ENCODE data around the gene FAM13B.

FAM13B gene

DNA sequence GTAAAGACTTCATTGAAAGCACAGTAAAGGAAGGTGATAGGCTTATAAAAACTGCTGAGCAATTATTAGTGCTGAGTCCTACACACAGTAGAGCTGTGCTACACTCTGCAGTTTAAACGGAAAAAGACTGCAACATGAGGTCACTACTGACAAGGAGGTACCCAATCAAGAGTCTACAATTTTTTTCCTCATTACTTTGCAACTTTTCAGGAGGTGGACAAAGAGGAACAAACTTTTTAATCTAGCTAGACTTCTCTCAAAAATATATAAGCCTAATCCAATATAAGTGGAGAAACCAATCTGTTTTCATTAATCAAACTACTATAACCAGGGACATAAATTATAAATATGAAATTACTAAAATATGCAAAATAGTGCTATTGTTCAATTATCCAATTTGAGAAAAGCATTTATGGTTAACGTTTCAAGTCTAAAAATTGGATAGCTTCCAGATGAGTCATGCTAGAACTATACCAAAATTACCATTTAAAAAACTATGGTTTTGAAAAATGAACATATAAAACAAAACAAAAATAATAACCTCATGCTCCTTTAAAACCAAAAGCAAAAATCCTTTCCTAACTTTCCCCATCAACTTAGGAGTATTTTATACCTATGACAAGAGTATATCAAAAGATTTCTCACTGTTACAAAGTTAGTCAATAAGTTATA, 37.7 kb downstream of the FAM13B start:
- TF ChIP-seq, protein P1, sequence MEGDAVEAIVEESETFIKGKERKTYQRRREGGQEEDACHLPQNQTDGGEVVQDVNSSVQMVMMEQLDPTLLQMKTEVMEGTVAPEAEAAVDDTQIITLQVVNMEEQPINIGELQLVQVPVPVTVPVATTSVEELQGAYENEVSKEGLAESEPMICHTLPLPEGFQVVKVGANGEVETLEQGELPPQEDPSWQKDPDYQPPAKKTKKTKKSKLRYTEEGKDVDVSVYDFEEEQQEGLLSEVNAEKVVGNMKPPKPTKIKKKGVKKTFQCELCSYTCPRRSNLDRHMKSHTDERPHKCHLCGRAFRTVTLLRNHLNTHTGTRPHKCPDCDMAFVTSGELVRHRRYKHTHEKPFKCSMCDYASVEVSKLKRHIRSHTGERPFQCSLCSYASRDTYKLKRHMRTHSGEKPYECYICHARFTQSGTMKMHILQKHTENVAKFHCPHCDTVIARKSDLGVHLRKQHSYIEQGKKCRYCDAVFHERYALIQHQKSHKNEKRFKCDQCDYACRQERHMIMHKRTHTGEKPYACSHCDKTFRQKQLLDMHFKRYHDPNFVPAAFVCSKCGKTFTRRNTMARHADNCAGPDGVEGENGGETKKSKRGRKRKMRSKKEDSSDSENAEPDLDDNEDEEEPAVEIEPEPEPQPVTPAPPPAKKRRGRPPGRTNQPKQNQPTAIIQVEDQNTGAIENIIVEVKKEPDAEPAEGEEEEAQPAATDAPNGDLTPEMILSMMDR (IDR thresholded peaks at IDR 0.05; ENCODE audit: insufficient read depth, low read length), result no peak
- TF ChIP-seq, protein P2, sequence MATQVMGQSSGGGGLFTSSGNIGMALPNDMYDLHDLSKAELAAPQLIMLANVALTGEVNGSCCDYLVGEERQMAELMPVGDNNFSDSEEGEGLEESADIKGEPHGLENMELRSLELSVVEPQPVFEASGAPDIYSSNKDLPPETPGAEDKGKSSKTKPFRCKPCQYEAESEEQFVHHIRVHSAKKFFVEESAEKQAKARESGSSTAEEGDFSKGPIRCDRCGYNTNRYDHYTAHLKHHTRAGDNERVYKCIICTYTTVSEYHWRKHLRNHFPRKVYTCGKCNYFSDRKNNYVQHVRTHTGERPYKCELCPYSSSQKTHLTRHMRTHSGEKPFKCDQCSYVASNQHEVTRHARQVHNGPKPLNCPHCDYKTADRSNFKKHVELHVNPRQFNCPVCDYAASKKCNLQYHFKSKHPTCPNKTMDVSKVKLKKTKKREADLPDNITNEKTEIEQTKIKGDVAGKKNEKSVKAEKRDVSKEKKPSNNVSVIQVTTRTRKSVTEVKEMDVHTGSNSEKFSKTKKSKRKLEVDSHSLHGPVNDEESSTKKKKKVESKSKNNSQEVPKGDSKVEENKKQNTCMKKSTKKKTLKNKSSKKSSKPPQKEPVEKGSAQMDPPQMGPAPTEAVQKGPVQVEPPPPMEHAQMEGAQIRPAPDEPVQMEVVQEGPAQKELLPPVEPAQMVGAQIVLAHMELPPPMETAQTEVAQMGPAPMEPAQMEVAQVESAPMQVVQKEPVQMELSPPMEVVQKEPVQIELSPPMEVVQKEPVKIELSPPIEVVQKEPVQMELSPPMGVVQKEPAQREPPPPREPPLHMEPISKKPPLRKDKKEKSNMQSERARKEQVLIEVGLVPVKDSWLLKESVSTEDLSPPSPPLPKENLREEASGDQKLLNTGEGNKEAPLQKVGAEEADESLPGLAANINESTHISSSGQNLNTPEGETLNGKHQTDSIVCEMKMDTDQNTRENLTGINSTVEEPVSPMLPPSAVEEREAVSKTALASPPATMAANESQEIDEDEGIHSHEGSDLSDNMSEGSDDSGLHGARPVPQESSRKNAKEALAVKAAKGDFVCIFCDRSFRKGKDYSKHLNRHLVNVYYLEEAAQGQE (IDR thresholded peaks at IDR 0.05; ENCODE audit: insufficient replicate concordance, low read depth), result no peak
- no peak for TF ChIP-seq SPI1 (IDR thresholded peaks at IDR 0.05; ENCODE audit: borderline replicate concordance, low read depth)
- TF ChIP-seq POLR2AphosphoS5 (IDR thresholded peaks at IDR 0.05; ENCODE audit: low read depth), result no peak
- TF ChIP-seq GABPA (IDR thresholded peaks at IDR 0.05; ENCODE audit: low read depth), result no peak
- DNase-seq (ENCODE audit: low read depth in 1 of 2, low spot score in 1 of 2), result peak; percentile 41 to 48
- Histone ChIP-seq H3K4me3 (replicated peaks; ENCODE audit: insufficient read depth, low read length) (no peak overlapping the region), H3K27me3 (ENCODE audit: insufficient read depth, poor library complexity, severe bottlenecking) (no peaks in the 10 kb centered on the region), H3K27ac (replicated peaks) (peak overlapping the region; percentile 43)

DNA sequence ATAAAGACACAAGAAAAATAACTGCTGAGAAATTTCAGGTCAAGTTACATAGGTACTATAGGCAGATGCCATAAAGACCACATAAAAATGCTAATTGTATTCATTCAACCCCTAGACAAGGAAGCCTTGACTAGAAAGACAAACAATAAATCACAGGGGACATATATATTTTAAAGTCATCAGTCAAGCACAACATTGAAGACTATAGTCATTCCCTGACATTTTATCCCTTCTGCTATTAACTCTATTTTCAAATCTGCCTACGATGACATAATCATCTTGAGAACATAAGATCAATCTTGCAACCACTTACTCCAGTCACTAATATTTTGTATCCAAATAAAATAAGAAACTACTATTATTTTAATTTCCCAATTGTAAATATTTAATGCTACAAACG, 38.3 kb downstream of the FAM13B start:
- Histone ChIP-seq H3K27ac (replicated peaks) (peak overlapping the region; percentile 43), H3K27me3 (ENCODE audit: insufficient read depth, poor library complexity, severe bottlenecking) (no peaks in the 10 kb centered on the region), H3K4me3 (replicated peaks; ENCODE audit: insufficient read depth, low read length) (no peak overlapping the region)
- TF ChIP-seq, protein P2 (IDR thresholded peaks at IDR 0.05; ENCODE audit: insufficient replicate concordance, low read depth), result no peak
- no peak for TF ChIP-seq SPI1 (IDR thresholded peaks at IDR 0.05; ENCODE audit: borderline replicate concordance, low read depth)
- no peak for TF ChIP-seq GABPA (IDR thresholded peaks at IDR 0.05; ENCODE audit: low read depth)
- no peak for TF ChIP-seq POLR2AphosphoS5 (IDR thresholded peaks at IDR 0.05; ENCODE audit: low read depth)
- TF ChIP-seq, protein P1 (IDR thresholded peaks at IDR 0.05; ENCODE audit: insufficient read depth, low read length), result no peak
- no peak for DNase-seq (ENCODE audit: low read depth in 1 of 2, low spot score in 1 of 2)

DNA sequence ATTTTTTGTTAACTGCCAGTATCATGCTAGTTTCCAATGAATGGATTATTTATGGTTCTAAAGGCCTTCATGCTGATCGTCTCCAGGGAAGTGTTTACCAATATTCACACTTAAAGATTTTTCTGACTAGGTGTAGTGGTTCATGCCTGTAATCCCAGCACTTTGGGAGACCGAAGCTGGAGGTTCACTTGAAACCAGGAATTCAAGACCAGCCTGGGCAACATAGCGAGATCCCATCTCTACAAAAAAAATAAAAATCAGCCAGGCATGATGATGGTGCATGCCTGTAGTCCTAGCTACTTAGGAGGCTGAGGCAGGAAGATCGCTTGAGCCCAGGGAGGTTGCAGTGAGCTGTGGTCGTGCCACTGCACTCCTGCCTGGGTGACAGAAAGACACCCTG, 43.5 kb downstream of the FAM13B start:
- Histone ChIP-seq H3K27me3 (ENCODE audit: insufficient read depth, poor library complexity, severe bottlenecking) (no peaks in the 10 kb centered on the region), H3K27ac (replicated peaks) (no peak overlapping the region), H3K4me3 (replicated peaks; ENCODE audit: insufficient read depth, low read length) (no peak overlapping the region)
- TF ChIP-seq, protein P2 (IDR thresholded peaks at IDR 0.05; ENCODE audit: insufficient replicate concordance, low read depth), result no peak
- TF ChIP-seq POLR2AphosphoS5 (IDR thresholded peaks at IDR 0.05; ENCODE audit: low read depth), result no peak
- no peak for TF ChIP-seq GABPA (IDR thresholded peaks at IDR 0.05; ENCODE audit: low read depth)
- TF ChIP-seq, protein P1 (IDR thresholded peaks at IDR 0.05; ENCODE audit: insufficient read depth, low read length), result no peak
- no peak for TF ChIP-seq SPI1 (IDR thresholded peaks at IDR 0.05; ENCODE audit: borderline replicate concordance, low read depth)
- no peak for DNase-seq (ENCODE audit: low read depth in 1 of 2, low spot score in 1 of 2)
